PC-3 (cell line): Measurements from ENCODE around the gene EHMT2. TPM values are rescaled to one million over a fixed set of nuclear protein-coding genes. Genes with fewer than 3 reads are reported as not detected.
"Not testable (repeated sequence)": the region's sequence is repeated elsewhere in the genome, so short reads cannot be mapped to it uniquely, and the experiment has no call there.

ENCODE experiments used
- ATAC-seq: fragments of 200-7000 bp; cut with Tn5 transposase; 2 replicates; pipeline ENCODE4 v1.9.1; 2020; ENCODE audit warnings: mild to moderate bottlenecking, moderate library complexity
- BruUV-seq: library from RNA; stranded (reverse); fragments of 400-500 nt; replicated peaks from 2 replicates; lab custom pipeline; 2021; lab: Mats Ljungman, UMichigan
- CTCF ChIA-PET: fragments of 300-600 bp; sonication (Branson Sonifier 250); formaldehyde crosslinking; loops from one replicate; lab custom pipeline; 2022; ENCODE audit warnings: antibody characterized with exemption; lab: Charles Lee
- POLR2A ChIA-PET: fragments of 300-600 bp; sonication (Branson Sonifier 250); formaldehyde crosslinking; loops from one replicate; lab custom pipeline; 2022; ENCODE audit warnings: antibody characterized with exemption; ENCODE audit not compliant: unreplicated experiment; lab: Charles Lee
- DNase-seq: peaks from one replicate; pipeline ENCODE4 v3.0.0-alpha.2; 2015
- H2AFZ ChIP-seq: fragments of 300-600 bp; sonication (generic); 2 replicates; pipeline ENCODE4 v1.6.0; 2016; ENCODE audit warnings: antibody characterized with exemption, low read length
- H3F3A ChIP-seq: fragments of 300-600 bp; sonication (generic); one replicate; pipeline ENCODE4 v1.6.0; 2017; ENCODE audit warnings: antibody characterized with exemption, low read length, control low read depth, mild to moderate bottlenecking; ENCODE audit not compliant: unreplicated experiment
- H3K27ac ChIP-seq: fragments of 300-600 bp; sonication (generic); 2 replicates; pipeline ENCODE4 v1.5.1; 2016; ENCODE audit warnings: mild to moderate bottlenecking, low read length
- H3K27me3 ChIP-seq: fragments of 300-600 bp; sonication (generic); 2 replicates; pipeline ENCODE4 v1.6.1; 2016; ENCODE audit warnings: low read length, mixed read lengths
- H3K36me3 ChIP-seq: fragments of 300-600 bp; sonication (generic); 2 replicates; pipeline ENCODE4 v1.6.1; 2016; ENCODE audit warnings: low read depth, mixed run types, low read length, mixed read lengths
- H3K4me1 ChIP-seq: fragments of 300-600 bp; sonication (generic); 2 replicates; pipeline ENCODE4 v1.5.1; 2016; ENCODE audit warnings: low read length; ENCODE audit not compliant: insufficient read depth
- H3K4me2 ChIP-seq: fragments of 300-600 bp; sonication (generic); 2 replicates; pipeline ENCODE4 v1.6.0; 2016; ENCODE audit warnings: low read length
- H3K4me3 ChIP-seq: fragments of 300-600 bp; sonication (generic); 2 replicates; pipeline ENCODE4 v1.5.1; 2016; ENCODE audit warnings: mild to moderate bottlenecking, low read length, mixed read lengths
- H3K79me2 ChIP-seq: fragments of 300-600 bp; sonication (generic); 2 replicates; pipeline ENCODE4 v1.6.1; 2017; ENCODE audit warnings: low read length, mixed read lengths
- H3K9ac ChIP-seq: fragments of 300-600 bp; sonication (generic); 2 replicates; pipeline ENCODE4 v1.6.0; 2016; ENCODE audit warnings: mild to moderate bottlenecking, low read length
- H3K9me2 ChIP-seq: fragments of 300-600 bp; sonication (generic); replicated peaks from 2 replicates; pipeline ENCODE4 v1.6.1; 2016; ENCODE audit warnings: mixed run types, low read length, mixed read lengths
- H3K9me3 ChIP-seq: fragments of 300-600 bp; sonication (generic); 2 replicates; pipeline ENCODE4 v1.6.1; 2016; ENCODE audit warnings: low read length, mixed read lengths
- H4K20me1 ChIP-seq: fragments of 300-600 bp; sonication (generic); 2 replicates; pipeline ENCODE4 v1.6.1; 2016; ENCODE audit warnings: low read length, mixed read lengths
- EZH2 ChIP-seq: fragments of 300-600 bp; sonication (generic); IDR thresholded peaks from one replicate; pipeline ENCODE4 v1.6.1; 2017; ENCODE audit warnings: antibody characterized with exemption, mild to moderate bottlenecking, low read length; ENCODE audit not compliant: unreplicated experiment
- EZH2phosphoT487 ChIP-seq: fragments of 300-600 bp; sonication (generic); IDR thresholded peaks from 2 replicates; pipeline ENCODE4 v1.6.1; 2018; ENCODE audit warnings: mild to moderate bottlenecking, antibody characterized with exemption, low read length, borderline replicate concordance
- intact Hi-C: fragments of 100-400 bp; cut with micrococcal nuclease; formaldehyde crosslinking; loops from 2 replicates; pipeline ENCODE4 v1.9.0; 2023
- total RNA-seq: library from RNA; depleted of rRNA; stranded (reverse); fragments of >200 nt; gene quantifications from 2 replicates; pipeline ENCODE4 v1.2.3, GENCODE V29; 2014
- TF ChIP-seq, protein P1 (sequence below): fragments of 300-600 bp; sonication (generic); conservative IDR thresholded peaks from 2 replicates; pipeline ENCODE4 v1.5.1; 2017; ENCODE audit warnings: antibody characterized with exemption, low read depth, mild to moderate bottlenecking, low read length

Gene EHMT2
- total RNA-seq, 1 experiment from 2014 or later = 74.5 TPM

DNA sequence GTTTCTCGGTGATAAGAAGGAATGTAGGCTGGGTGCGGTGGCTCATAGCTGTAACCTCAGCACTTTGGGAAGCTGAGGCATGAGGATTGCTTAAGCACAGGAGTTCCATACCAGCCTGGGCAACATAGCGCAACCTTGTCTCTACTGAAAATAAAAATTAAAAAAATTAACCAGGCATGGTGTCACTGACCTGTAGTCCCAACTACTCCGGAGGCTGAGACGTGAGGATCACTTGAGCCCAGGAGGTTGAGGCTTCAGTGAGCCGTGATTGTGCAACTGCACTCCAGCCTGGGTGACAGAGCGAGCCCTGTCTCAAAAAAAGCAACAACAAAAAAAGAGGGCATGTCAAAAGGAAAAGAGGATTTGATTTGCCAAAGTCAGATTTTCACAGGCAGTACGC, 38.8 kb downstream of the EHMT2 start:
- ChIA-PET POLR2A (no interaction called here), CTCF (no interaction called here)
- Histone ChIP-seq H3K36me3 (peaks cover 7% of the 10 kb centered on the region), H2AFZ (no peak overlapping the region), H3F3A (no peaks in the 10 kb centered on the region), H3K79me2 (0 out of 2 replicates have a peak, but pooled peaks cover 5% of the 10 kb centered on the region), H4K20me1 (no peaks in the 10 kb centered on the region), H3K9ac (no peak overlapping the region), H3K4me3 (no peak overlapping the region), H3K9me3 (no peaks in the 10 kb centered on the region), H3K9me2 (no peaks in the 10 kb centered on the region), H3K4me2 (no peak overlapping the region), H3K4me1 (peaks cover 5% of the 10 kb centered on the region; the same call in 1 of the 2 replicates), H3K27ac (no peak overlapping the region), H3K27me3 (no peaks in the 10 kb centered on the region)
- BruUV-seq = no TSS peak
- no peak for ATAC-seq
- no peak for DNase-seq
- no peak for TF ChIP-seq EZH2
- TF ChIP-seq, protein P1, sequence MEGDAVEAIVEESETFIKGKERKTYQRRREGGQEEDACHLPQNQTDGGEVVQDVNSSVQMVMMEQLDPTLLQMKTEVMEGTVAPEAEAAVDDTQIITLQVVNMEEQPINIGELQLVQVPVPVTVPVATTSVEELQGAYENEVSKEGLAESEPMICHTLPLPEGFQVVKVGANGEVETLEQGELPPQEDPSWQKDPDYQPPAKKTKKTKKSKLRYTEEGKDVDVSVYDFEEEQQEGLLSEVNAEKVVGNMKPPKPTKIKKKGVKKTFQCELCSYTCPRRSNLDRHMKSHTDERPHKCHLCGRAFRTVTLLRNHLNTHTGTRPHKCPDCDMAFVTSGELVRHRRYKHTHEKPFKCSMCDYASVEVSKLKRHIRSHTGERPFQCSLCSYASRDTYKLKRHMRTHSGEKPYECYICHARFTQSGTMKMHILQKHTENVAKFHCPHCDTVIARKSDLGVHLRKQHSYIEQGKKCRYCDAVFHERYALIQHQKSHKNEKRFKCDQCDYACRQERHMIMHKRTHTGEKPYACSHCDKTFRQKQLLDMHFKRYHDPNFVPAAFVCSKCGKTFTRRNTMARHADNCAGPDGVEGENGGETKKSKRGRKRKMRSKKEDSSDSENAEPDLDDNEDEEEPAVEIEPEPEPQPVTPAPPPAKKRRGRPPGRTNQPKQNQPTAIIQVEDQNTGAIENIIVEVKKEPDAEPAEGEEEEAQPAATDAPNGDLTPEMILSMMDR = no peak
- TF ChIP-seq EZH2phosphoT487 = no peak
- intact Hi-C loops = no loop called here

DNA sequence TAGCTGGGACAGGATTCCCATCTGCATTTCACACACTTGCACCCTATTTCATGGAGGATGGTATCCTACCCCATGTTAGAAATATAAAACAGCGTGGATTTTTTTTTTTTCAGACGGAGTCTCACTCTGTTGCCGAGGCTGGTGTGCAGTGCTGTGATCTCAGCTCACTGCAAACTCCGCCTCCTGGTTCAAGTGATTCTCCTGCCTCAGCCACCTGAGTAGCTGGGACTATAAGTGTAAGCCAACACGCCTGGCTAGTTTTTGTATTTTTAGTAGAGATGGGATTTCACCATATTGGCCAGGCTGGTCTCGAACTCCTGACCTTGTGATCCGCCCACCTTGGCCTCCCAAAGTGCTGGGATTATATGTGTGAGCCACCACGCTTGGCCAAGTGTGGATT, 39.7 kb downstream of the EHMT2 start:
- DNase-seq, H3K27ac ChIP-seq, H3K36me3 ChIP-seq, H3K4me1 ChIP-seq, H2AFZ ChIP-seq, H3K4me3 ChIP-seq, H3K79me2 ChIP-seq, BruUV-seq, CTCF ChIA-PET, H4K20me1 ChIP-seq, ATAC-seq, H3K4me2 ChIP-seq, H3K9me2 ChIP-seq, intact Hi-C loops, POLR2A ChIA-PET, H3K9ac ChIP-seq, H3F3A ChIP-seq, H3K9me3 ChIP-seq, H3K27me3 ChIP-seq: not testable (repeated sequence)

DNA sequence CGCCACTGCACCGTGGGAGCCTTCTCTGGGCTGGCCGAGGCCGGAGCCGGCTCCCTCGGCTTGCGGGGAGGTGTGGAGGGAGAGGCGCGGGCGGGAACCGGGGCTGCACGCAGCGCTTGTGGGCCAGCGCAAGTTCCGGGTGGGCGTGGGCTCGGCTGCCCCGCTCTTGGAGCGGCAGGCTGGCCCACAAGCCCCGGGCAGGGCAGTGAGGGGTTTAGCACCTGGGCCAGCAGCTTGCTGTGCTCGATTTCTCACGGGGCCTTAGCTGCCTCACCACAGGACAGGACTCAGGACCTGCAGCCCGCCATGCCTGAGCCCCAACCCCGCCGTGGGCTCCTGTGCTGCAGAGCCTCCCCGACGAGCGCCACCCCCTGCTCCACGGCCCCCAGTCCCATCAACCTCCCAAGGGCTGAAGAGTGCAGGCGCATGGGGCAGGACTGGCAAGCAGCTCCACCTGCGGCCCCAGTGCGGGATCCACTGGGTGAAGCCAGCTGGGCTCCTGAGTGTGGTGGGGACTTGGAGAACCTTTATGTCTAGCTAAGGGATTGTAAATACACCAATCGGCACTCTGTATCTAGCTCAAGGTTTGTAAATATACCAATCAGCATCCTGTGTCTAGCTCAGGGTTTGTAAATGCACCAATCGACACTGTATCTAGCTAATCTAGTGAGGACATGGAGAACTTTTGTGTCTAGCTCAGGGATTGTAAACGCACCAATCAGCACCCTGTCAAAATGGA, 45.3 kb downstream of the EHMT2 start:
- H3K79me2 ChIP-seq, BruUV-seq, H3K4me3 ChIP-seq, H3K9me2 ChIP-seq, H3K27me3 ChIP-seq, ATAC-seq, H3K4me2 ChIP-seq, DNase-seq, H3K27ac ChIP-seq, H3F3A ChIP-seq, H4K20me1 ChIP-seq, H3K36me3 ChIP-seq, H2AFZ ChIP-seq, H3K4me1 ChIP-seq, H3K9me3 ChIP-seq, intact Hi-C loops, H3K9ac ChIP-seq: not testable (repeated sequence)
- ChIA-PET CTCF (interaction anchor here (0.6 to 0.8 kb wide), 2 partner anchors 10 to 1021 kb away, joined by 4 to 7 read pairs; partner anchors contain the start of gene NEU1), POLR2A (interaction anchor here (0.6 to 1.2 kb wide), 2 partner anchors 11 to 37 kb away, joined by 4 to 6 read pairs; partner anchors contain the start of genes HSPA1A, HSPA1L and NEU1)
